ENCODE measurements around the gene KLHL33.

GRCh38 chr14:20438664-20439063 lies 2.7 kb upstream of the KLHL33 start:
- TF ChIP-seq, protein P1, sequence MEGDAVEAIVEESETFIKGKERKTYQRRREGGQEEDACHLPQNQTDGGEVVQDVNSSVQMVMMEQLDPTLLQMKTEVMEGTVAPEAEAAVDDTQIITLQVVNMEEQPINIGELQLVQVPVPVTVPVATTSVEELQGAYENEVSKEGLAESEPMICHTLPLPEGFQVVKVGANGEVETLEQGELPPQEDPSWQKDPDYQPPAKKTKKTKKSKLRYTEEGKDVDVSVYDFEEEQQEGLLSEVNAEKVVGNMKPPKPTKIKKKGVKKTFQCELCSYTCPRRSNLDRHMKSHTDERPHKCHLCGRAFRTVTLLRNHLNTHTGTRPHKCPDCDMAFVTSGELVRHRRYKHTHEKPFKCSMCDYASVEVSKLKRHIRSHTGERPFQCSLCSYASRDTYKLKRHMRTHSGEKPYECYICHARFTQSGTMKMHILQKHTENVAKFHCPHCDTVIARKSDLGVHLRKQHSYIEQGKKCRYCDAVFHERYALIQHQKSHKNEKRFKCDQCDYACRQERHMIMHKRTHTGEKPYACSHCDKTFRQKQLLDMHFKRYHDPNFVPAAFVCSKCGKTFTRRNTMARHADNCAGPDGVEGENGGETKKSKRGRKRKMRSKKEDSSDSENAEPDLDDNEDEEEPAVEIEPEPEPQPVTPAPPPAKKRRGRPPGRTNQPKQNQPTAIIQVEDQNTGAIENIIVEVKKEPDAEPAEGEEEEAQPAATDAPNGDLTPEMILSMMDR (IDR thresholded peaks at IDR 0.05), result no peak
- no peak for TF ChIP-seq POLR2A (IDR thresholded peaks at IDR 0.05)

All from heart left ventricle (tissue), 13 donors.